ENCODE results near the gene ZNF385D. TPM values are rescaled to one million over a fixed set of nuclear protein-coding genes. Genes with fewer than 3 reads are reported as not detected.

ZNF385D gene
- total RNA-seq, 1 experiment from 2014 or later = not detected

GRCh38 chr3:21786438-21786797 lies 35.4 kb upstream of the ZNF385D start:
- BruUV-seq (replicated peaks) = no TSS peak
- Mint-ChIP-seq H3K27me3 (ENCODE audit: insufficient read depth, unreplicated experiment) (peaks cover 10% of the 10 kb centered on the region), H3K4me1 (ENCODE audit: low read depth, unreplicated experiment) (no peaks in the 10 kb centered on the region), H3K27ac (ENCODE audit: unreplicated experiment) (no peak overlapping the region), H3K9me3 (ENCODE audit: unreplicated experiment) (no peaks in the 10 kb centered on the region), H3K4me3 (ENCODE audit: unreplicated experiment) (no peak overlapping the region), H3K36me3 (ENCODE audit: insufficient read depth, unreplicated experiment) (no peaks in the 10 kb centered on the region)
- Histone ChIP-seq H3K9me3 (no peaks in the 10 kb centered on the region), H3K4me1 (no peaks in the 10 kb centered on the region), H3K36me3 (ENCODE audit: control insufficient read depth, insufficient read depth, low read length) (no peaks in the 10 kb centered on the region), H3K27me3 (replicated peaks; ENCODE audit: control insufficient read depth, insufficient read depth, low read length) (no peaks in the 10 kb centered on the region), H3K4me3 (ENCODE audit: low read depth, low read length) (no peak overlapping the region)
- DNase-seq = no peak
- ChIA-PET POLR2A (no interaction called here), CTCF (no interaction called here)
- TF ChIP-seq CTCF (IDR thresholded peaks at IDR 0.05; ENCODE audit: insufficient read depth in 1 of 2, low read depth in 1 of 2, low read length in 1 of 2, severe bottlenecking in 1 of 2, unreplicated experiment in 1 of 2) = no peak
- intact Hi-C loops (cut with micrococcal nuclease; ENCODE audit: unreplicated experiment) = no loop called here

- Histone ChIP-seq H3K4me3 (ENCODE audit: low read depth, low read length) (no peak overlapping the region), H3K4me1 (no peaks in the 10 kb centered on the region), H3K9me3 (no peaks in the 10 kb centered on the region), H3K36me3 (ENCODE audit: control insufficient read depth, insufficient read depth, low read length) (no peaks in the 10 kb centered on the region), H3K27me3 (replicated peaks; ENCODE audit: control insufficient read depth, insufficient read depth, low read length) (no peaks in the 10 kb centered on the region)
- H3K27me3 Mint-ChIP-seq (ENCODE audit: insufficient read depth, unreplicated experiment) = peaks cover 10% of the 10 kb centered on the region
- no peak for TF ChIP-seq CTCF (IDR thresholded peaks at IDR 0.05; ENCODE audit: insufficient read depth in 1 of 2, low read depth in 1 of 2, low read length in 1 of 2, severe bottlenecking in 1 of 2, unreplicated experiment in 1 of 2)
- CTCF ChIA-PET = no interaction called here
- no peak overlapping the region for H3K4me3 Mint-ChIP-seq (ENCODE audit: unreplicated experiment)
- no peaks in the 10 kb centered on the region for H3K9me3 Mint-ChIP-seq (ENCODE audit: unreplicated experiment)
- no TSS peak for BruUV-seq (replicated peaks)
- no peak overlapping the region for H3K27ac Mint-ChIP-seq (ENCODE audit: unreplicated experiment)
- no peak for DNase-seq
- intact Hi-C loops (cut with micrococcal nuclease; ENCODE audit: unreplicated experiment) = no loop called here
- H3K36me3 Mint-ChIP-seq (ENCODE audit: insufficient read depth, unreplicated experiment) = no peaks in the 10 kb centered on the region
- H3K4me1 Mint-ChIP-seq (ENCODE audit: low read depth, unreplicated experiment) = no peaks in the 10 kb centered on the region
- POLR2A ChIA-PET = no interaction called here
Measured at GRCh38 chr3:21785765-21786437, 34.9 kb upstream of the ZNF385D start.

GRCh38 chr3:21783839-21784238 lies 32.8 kb upstream of the ZNF385D start:
- BruUV-seq (replicated peaks) = no TSS peak
- ChIA-PET CTCF (no interaction called here), POLR2A (no interaction called here)
- no peaks in the 10 kb centered on the region for H3K27me3 ChIP-seq (replicated peaks; ENCODE audit: control insufficient read depth, insufficient read depth, low read length)
- peaks cover 10% of the 10 kb centered on the region for H3K27me3 Mint-ChIP-seq (ENCODE audit: insufficient read depth, unreplicated experiment)
- intact Hi-C loops (cut with micrococcal nuclease; ENCODE audit: unreplicated experiment) = no loop called here
- no peak overlapping the region for H3K4me3 ChIP-seq (ENCODE audit: low read depth, low read length)
- no peaks in the 10 kb centered on the region for H3K36me3 ChIP-seq (ENCODE audit: control insufficient read depth, insufficient read depth, low read length)
- no peak overlapping the region for H3K4me3 Mint-ChIP-seq (ENCODE audit: unreplicated experiment)
- H3K4me1 Mint-ChIP-seq (ENCODE audit: low read depth, unreplicated experiment) = no peaks in the 10 kb centered on the region
- H3K4me1 ChIP-seq = no peaks in the 10 kb centered on the region
- no peak for DNase-seq
- no peak overlapping the region for H3K27ac Mint-ChIP-seq (ENCODE audit: unreplicated experiment)
- no peaks in the 10 kb centered on the region for H3K9me3 Mint-ChIP-seq (ENCODE audit: unreplicated experiment)
- no peak for TF ChIP-seq CTCF (IDR thresholded peaks at IDR 0.05; ENCODE audit: insufficient read depth in 1 of 2, low read depth in 1 of 2, low read length in 1 of 2, severe bottlenecking in 1 of 2, unreplicated experiment in 1 of 2)
- H3K9me3 ChIP-seq = no peaks in the 10 kb centered on the region
- H3K36me3 Mint-ChIP-seq (ENCODE audit: insufficient read depth, unreplicated experiment) = no peaks in the 10 kb centered on the region

Measured in Caco-2 (cell line).